Endodermal cell (in vitro differentiated cells): ENCODE measurements around the gene UTS2B. TPM values are rescaled to one million over a fixed set of nuclear protein-coding genes. Genes with fewer than 3 reads are reported as not detected.

ENCODE experiments used
- DNase-seq: peaks from one replicate; pipeline ENCODE4 v3.0.0-alpha.2; 2017
- H3K27ac ChIP-seq: 2 replicates; pipeline ENCODE4 v1.5.1; 2013; ENCODE audit warnings: mild to moderate bottlenecking, low read depth, low read length, moderate library complexity
- H3K27me3 ChIP-seq: 2 replicates; pipeline ENCODE4 v1.6.1; 2013; ENCODE audit warnings: mild to moderate bottlenecking, low read length, moderate library complexity; ENCODE audit not compliant: insufficient read depth, control insufficient read depth, poor library complexity, severe bottlenecking
- H3K36me3 ChIP-seq: 2 replicates; pipeline ENCODE4 v1.7.0; 2013; ENCODE audit warnings: mild to moderate bottlenecking, low read length, moderate library complexity; ENCODE audit not compliant: control insufficient read depth, insufficient read depth
- H3K4me1 ChIP-seq: one replicate; pipeline ENCODE4 v1.7.0; 2013; ENCODE audit warnings: low read length; ENCODE audit not compliant: control insufficient read depth, insufficient read depth
- H3K4me3 ChIP-seq: 2 replicates; pipeline ENCODE4 v1.5.1; 2013; ENCODE audit warnings: mild to moderate bottlenecking, low read length, moderate library complexity
- H3K9ac ChIP-seq: 2 replicates; pipeline ENCODE4 v1.6.1; 2013; ENCODE audit warnings: mild to moderate bottlenecking, low read length, moderate library complexity; ENCODE audit not compliant: poor library complexity, severe bottlenecking; ENCODE audit errors: extremely low read depth
- H3K9me3 ChIP-seq: 2 replicates; pipeline ENCODE4 v1.6.1; 2013; ENCODE audit warnings: mild to moderate bottlenecking, low read length, moderate library complexity; ENCODE audit not compliant: control insufficient read depth
- H3K27ac Mint-ChIP-seq: 2 replicates; pipeline ENCODE4 v1.8.0; 2020; ENCODE audit warnings: mixed read lengths
- H3K27me3 Mint-ChIP-seq: 2 replicates; pipeline ENCODE4 v1.8.0; 2021; ENCODE audit warnings: mild to moderate bottlenecking, mixed read lengths; ENCODE audit not compliant: insufficient read depth
- H3K36me3 Mint-ChIP-seq: 2 replicates; pipeline ENCODE4 v1.8.0; 2020; ENCODE audit warnings: low read depth, mixed read lengths
- H3K4me1 Mint-ChIP-seq: 2 replicates; pipeline ENCODE4 v1.8.0; 2020; ENCODE audit warnings: mixed read lengths
- H3K4me3 Mint-ChIP-seq: 2 replicates; pipeline ENCODE4 v1.8.0; 2020; ENCODE audit warnings: mild to moderate bottlenecking, moderate library complexity, mixed read lengths
- H3K9me3 Mint-ChIP-seq: 2 replicates; pipeline ENCODE4 v1.8.0; 2020; ENCODE audit warnings: mild to moderate bottlenecking, mixed read lengths
- WGBS, 2 experiments: methylation state at CpG; one replicate each; pipeline versions ENCODE4 v1.1.5 to v1.1.7; 2013; ENCODE audit warnings: missing lambda C conversion rate in 2 of 2, mixed read lengths in 1 of 2; ENCODE audit not compliant: insufficient coverage in 1 of 2, insufficient read length in 1 of 2; 5-methylcytosine and 5-hydroxymethylcytosine counted together
- total RNA-seq, 2 donors: library from RNA; stranded (reverse); fragmentation: NEBNext Ultra II Directional in 1 of 2; extraction: Animal tissue kit (Norgen Biotek cat#: 25700) in 1 of 2; gene quantifications; 2 replicates in 1 of 2; 3 replicates in 1 of 2; pipeline ENCODE4 v1.2.1, GENCODE V29; 2021
- TF ChIP-seq, protein P1 (sequence below): fragments of 200-600 bp; sonication (generic); conservative IDR thresholded peaks from 2 replicates; pipeline ENCODE4 v1.5.0; 2021; ENCODE audit warnings: antibody characterized with exemption, mild to moderate bottlenecking

Gene UTS2B
- total RNA-seq, 2 donors from 2014 or later, result 0.90 TPM; not detected in 1

DNA sequence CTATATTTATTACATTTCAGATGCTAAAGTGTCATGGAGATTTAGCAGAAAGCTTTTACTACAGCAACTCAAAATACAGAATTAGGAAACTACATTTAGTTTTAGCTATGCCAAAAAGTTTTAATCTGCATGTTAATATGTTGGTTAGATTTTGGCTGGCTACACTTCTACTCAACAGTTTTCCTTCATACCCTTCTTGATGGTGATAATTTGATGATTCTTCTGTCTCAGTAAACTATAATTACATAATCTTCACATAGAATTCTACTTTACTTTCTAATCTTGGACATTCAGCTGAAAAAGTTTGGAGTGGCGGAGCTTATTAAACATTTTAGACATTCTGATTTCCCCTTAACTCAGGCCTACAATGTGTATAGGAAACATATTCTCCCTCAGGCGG is 10.0 kb upstream of the UTS2B start:
- Histone ChIP-seq H3K36me3 (no peaks in the 10 kb centered on the region), H3K27ac (no peak overlapping the region), H3K4me3 (no peak overlapping the region), H3K27me3 (no peaks in the 10 kb centered on the region), H3K9ac (no peak overlapping the region), H3K4me1 (no peaks in the 10 kb centered on the region), H3K9me3 (no peaks in the 10 kb centered on the region)
- no peak overlapping the region for H3K4me3 Mint-ChIP-seq
- H3K27ac Mint-ChIP-seq, result no peak overlapping the region
- TF ChIP-seq, protein P1, sequence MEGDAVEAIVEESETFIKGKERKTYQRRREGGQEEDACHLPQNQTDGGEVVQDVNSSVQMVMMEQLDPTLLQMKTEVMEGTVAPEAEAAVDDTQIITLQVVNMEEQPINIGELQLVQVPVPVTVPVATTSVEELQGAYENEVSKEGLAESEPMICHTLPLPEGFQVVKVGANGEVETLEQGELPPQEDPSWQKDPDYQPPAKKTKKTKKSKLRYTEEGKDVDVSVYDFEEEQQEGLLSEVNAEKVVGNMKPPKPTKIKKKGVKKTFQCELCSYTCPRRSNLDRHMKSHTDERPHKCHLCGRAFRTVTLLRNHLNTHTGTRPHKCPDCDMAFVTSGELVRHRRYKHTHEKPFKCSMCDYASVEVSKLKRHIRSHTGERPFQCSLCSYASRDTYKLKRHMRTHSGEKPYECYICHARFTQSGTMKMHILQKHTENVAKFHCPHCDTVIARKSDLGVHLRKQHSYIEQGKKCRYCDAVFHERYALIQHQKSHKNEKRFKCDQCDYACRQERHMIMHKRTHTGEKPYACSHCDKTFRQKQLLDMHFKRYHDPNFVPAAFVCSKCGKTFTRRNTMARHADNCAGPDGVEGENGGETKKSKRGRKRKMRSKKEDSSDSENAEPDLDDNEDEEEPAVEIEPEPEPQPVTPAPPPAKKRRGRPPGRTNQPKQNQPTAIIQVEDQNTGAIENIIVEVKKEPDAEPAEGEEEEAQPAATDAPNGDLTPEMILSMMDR, result no peak
- no peaks in the 10 kb centered on the region for H3K27me3 Mint-ChIP-seq
- no peak for DNase-seq
- peaks cover 31% of the 10 kb centered on the region for H3K4me1 Mint-ChIP-seq
- no peaks in the 10 kb centered on the region for H3K36me3 Mint-ChIP-seq
- no peaks in the 10 kb centered on the region for H3K9me3 Mint-ChIP-seq
- WGBS, 2 experiments, result 55% methylated on average over 2 of the region's 2 CpGs; no CpG with 5 or more reads in 1 of the 2 experiments

DNA sequence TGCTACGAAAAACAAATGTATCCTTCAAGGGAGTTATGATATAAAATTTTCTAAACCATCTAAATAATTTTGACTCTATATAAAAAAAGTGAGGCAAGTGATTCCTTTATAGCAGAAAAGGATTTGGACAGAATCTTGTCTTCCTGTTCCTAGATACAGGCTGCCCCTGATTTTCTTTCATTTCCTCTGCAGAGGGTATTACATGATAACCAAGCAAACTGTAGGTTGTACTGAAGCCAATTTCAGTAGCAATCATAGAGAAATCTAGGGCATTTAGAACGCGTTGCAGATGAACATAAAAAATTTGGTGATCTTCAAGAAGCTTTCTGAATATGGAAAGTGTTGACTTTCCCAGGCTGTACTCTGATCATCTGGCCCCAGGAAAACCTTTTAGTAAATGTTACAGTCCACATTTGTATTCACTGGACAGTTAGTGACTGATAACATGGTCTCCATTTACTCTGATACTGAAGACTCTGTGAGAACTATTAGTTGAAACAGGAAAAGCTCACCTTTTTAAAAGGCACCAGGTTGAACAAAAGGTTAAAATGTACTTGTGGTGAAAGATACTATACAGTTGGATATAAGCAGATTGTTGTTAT is 9.1 kb upstream of the UTS2B start:
- H3K27me3 Mint-ChIP-seq, result no peaks in the 10 kb centered on the region

DNA sequence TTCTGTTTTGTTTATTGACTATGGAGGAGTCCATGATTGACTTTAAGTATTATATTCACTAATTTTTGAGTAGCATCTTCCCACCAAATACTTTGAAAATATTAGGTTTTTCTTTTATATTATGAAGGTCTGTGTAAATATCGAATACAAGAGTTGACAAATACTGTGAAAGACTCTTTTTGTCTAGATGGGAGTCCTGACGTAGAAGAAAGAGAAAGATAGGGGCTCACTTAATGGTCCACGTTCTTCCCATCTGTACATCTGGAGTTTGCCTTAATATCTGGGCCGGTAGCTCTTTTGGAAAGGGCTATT is 7.8 kb upstream of the UTS2B start:
- no peak for DNase-seq
- Mint-ChIP-seq H3K4me1 (peaks cover 37% of the 10 kb centered on the region), H3K27me3 (no peaks in the 10 kb centered on the region), H3K4me3 (no peak overlapping the region), H3K9me3 (no peaks in the 10 kb centered on the region), H3K27ac (no peak overlapping the region), H3K36me3 (no peaks in the 10 kb centered on the region)
- Histone ChIP-seq H3K27me3 (no peaks in the 10 kb centered on the region), H3K4me1 (no peaks in the 10 kb centered on the region), H3K36me3 (no peaks in the 10 kb centered on the region), H3K9me3 (no peaks in the 10 kb centered on the region), H3K27ac (no peak overlapping the region), H3K9ac (no peak overlapping the region), H3K4me3 (no peak overlapping the region)
- TF ChIP-seq, protein P1, result no peak
- WGBS, 2 experiments, result 90% methylated on average over 3 to 4 of the region's 4 CpGs

More for the DNA sequence above, 9.1 kb upstream of the UTS2B start:
- H3K36me3 Mint-ChIP-seq, result no peaks in the 10 kb centered on the region
- no peak overlapping the region for H3K9ac ChIP-seq
- TF ChIP-seq, protein P1, result no peak
- no peak overlapping the region for H3K4me3 Mint-ChIP-seq
- no peaks in the 10 kb centered on the region for H3K9me3 Mint-ChIP-seq
- 90 to 99% methylated on average over 2 of the region's 3 CpGs for WGBS, 2 experiments
- H3K4me1 Mint-ChIP-seq, result peaks cover 37% of the 10 kb centered on the region
- H3K4me3 ChIP-seq, result no peak overlapping the region
- no peaks in the 10 kb centered on the region for H3K36me3 ChIP-seq
- no peak for DNase-seq
- H3K27ac Mint-ChIP-seq, result no peak overlapping the region
- no peaks in the 10 kb centered on the region for H3K9me3 ChIP-seq
- no peak overlapping the region for H3K27ac ChIP-seq
- no peaks in the 10 kb centered on the region for H3K27me3 ChIP-seq
- no peaks in the 10 kb centered on the region for H3K4me1 ChIP-seq
